ENCODE results near the gene RBM44.

Gene RBM44

DNA sequence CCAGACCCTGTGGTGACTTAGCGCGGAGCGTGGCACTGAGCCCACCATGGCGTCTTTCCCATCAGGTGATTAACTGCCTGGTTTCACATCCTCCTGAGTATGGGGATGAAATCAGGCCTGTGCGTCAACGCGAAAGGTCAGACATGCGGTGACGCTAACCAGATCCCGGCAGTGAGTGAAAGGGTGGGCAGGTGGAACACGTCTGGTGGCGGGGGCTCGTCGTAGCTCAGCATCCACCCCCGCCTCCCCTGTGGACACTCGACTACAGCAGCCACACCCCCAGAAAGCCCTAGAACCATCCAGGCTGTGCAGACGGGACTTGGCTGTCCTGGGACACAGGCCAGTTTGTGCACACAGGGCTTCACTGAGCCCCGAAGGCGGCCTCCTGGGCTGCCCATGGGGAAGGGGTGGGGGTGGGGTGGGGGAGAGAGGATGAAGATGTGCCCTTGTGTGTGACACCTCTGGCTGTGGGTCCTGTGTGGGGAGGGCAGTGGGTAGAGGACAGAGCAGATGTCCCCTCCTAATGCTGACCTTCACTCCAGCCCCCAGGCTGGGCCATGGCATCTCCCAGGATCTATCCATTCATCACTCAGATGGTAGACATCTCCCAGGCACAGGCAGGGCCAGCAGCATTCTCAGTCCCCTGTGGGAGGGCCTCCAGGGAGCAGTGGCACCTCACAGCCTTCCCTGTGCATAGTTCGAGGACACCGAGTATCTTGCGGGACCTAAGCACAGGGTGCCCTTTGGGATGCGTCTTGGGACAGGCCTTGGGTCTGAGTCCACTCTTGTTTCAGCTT is 88.3 kb downstream of the RBM44 start:
- peak; percentile 55 for DNase-seq
- peak overlapping the region; percentile 52 to 80 for H2BK12ac ChIP-seq (ENCODE audit: low read length in 2 of 2)

DNA sequence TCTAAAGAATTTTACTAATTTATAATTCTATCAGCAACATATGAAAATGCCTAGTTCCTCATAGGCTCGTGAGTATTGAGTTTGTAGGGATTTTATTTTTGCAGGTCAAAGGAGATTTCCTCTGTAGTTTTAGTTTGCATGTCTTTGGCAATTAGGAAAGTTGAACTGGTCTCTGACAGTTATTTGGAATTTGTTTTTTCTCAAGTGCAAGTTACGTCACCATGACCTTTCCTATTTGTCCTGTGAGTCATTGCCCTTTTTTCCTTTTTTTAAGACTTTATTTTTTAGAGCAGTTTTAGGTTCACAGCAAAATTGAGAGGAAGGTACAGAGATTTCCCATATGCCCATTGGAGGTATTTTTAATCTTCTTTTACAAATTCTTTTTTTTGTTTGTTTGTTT is 89.8 kb downstream of the RBM44 start:
- Histone ChIP-seq H3K14ac (ENCODE audit: low read length in 2 of 2) (no peak overlapping the region), H3K4me1 (ENCODE audit: control insufficient read depth, insufficient read depth, low read depth, low read length) (peaks cover 19% of the 10 kb centered on the region), H2BK5ac (ENCODE audit: low read depth, low read length, poor library complexity, severe bottlenecking) (no peak overlapping the region), H3K23ac (ENCODE audit: low read length in 2 of 2) (no peak overlapping the region), H3K9me3 (ENCODE audit: control insufficient read depth, low read length) (no peaks in the 10 kb centered on the region), H4K91ac (ENCODE audit: low read length) (no peak overlapping the region), H2BK15ac (ENCODE audit: low read depth, poor library complexity, severe bottlenecking) (no peak overlapping the region), H3K79me1 (replicated peaks; ENCODE audit: low read length, poor library complexity, severe bottlenecking) (no peaks in the 10 kb centered on the region), H3K36me3 (ENCODE audit: control insufficient read depth in 1 of 2, insufficient read depth in 2 of 2, low read depth in 1 of 2, low read length in 2 of 2) (peaks cover 0 to 8% of the 10 kb centered on the region in 2 experiments), H3K4me2 (ENCODE audit: low read length, poor library complexity, severe bottlenecking) (no peak overlapping the region), H3K9ac (ENCODE audit: low read length) (no peak overlapping the region), H3K18ac (ENCODE audit: low read depth in 1 of 2, low read length in 2 of 2) (no peak overlapping the region), H3K27ac (ENCODE audit: low read length, poor library complexity, severe bottlenecking) (no peak overlapping the region), H2AK5ac (ENCODE audit: low read length, severe bottlenecking) (no peak overlapping the region), H2AFZ (ENCODE audit: low read depth, low read length) (no peak overlapping the region), H3K27me3 (ENCODE audit: control insufficient read depth in 1 of 2, insufficient read depth in 1 of 2, low read length in 2 of 2) (peaks cover 0 to 11% of the 10 kb centered on the region in 2 experiments), H4K8ac (ENCODE audit: low read length) (no peak overlapping the region), H3K4ac (ENCODE audit: low read depth in 1 of 2, low read length in 2 of 2) (no peak overlapping the region), H3K4me3 (ENCODE audit: insufficient read depth in 1 of 2, low read depth in 1 of 2, low read length in 2 of 2) (no peak overlapping the region), H2BK12ac (ENCODE audit: low read length in 2 of 2) (no peak overlapping the region), H2BK120ac (ENCODE audit: low read depth, low read length) (no peak overlapping the region)
- 14% methylated on average over 1 of the region's 2 CpGs for WGBS
- peak; percentile 79 for DNase-seq

More for the DNA sequence above, 88.3 kb downstream of the RBM44 start:
- H3K9ac ChIP-seq (ENCODE audit: low read length), result no peak overlapping the region
- no peak overlapping the region for H2BK5ac ChIP-seq (ENCODE audit: low read depth, low read length, poor library complexity, severe bottlenecking)
- H4K91ac ChIP-seq (ENCODE audit: low read length), result peak overlapping the region; percentile 86
- no peak overlapping the region for H2BK15ac ChIP-seq (ENCODE audit: low read depth, poor library complexity, severe bottlenecking)
- H4K8ac ChIP-seq (ENCODE audit: low read length), result peak overlapping the region; percentile 39
- no peak overlapping the region for H3K27ac ChIP-seq (ENCODE audit: low read length, poor library complexity, severe bottlenecking)
- H3K9me3 ChIP-seq (ENCODE audit: control insufficient read depth, low read length), result no peaks in the 10 kb centered on the region
- H2AK5ac ChIP-seq (ENCODE audit: low read length, severe bottlenecking), result no peak overlapping the region
- peak overlapping the region in 1 of 2 experiments; percentile 18 for H3K18ac ChIP-seq (ENCODE audit: low read depth in 1 of 2, low read length in 2 of 2)
- no peak overlapping the region for H3K23ac ChIP-seq (ENCODE audit: low read length in 2 of 2)
- H3K27me3 ChIP-seq (ENCODE audit: control insufficient read depth in 1 of 2, insufficient read depth in 1 of 2, low read length in 2 of 2), result peaks cover 0 to 11% of the 10 kb centered on the region in 2 experiments
- H3K79me1 ChIP-seq (replicated peaks; ENCODE audit: low read length, poor library complexity, severe bottlenecking), result no peaks in the 10 kb centered on the region
- H3K14ac ChIP-seq (ENCODE audit: low read length in 2 of 2), result no peak overlapping the region
- WGBS, result 76% methylated on average over 23 of the region's 23 CpGs
- no peak overlapping the region for H3K4me2 ChIP-seq (ENCODE audit: low read length, poor library complexity, severe bottlenecking)
- H3K36me3 ChIP-seq (ENCODE audit: control insufficient read depth in 1 of 2, insufficient read depth in 2 of 2, low read depth in 1 of 2, low read length in 2 of 2), result peaks cover 0 to 8% of the 10 kb centered on the region in 2 experiments
- H2AFZ ChIP-seq (ENCODE audit: low read depth, low read length), result no peak overlapping the region
- H3K4me1 ChIP-seq (ENCODE audit: control insufficient read depth, insufficient read depth, low read depth, low read length), result peaks cover 19% of the 10 kb centered on the region
- H2BK120ac ChIP-seq (ENCODE audit: low read depth, low read length), result no peak overlapping the region
- no peak overlapping the region for H3K4me3 ChIP-seq (ENCODE audit: insufficient read depth in 1 of 2, low read depth in 1 of 2, low read length in 2 of 2)
- H3K4ac ChIP-seq (ENCODE audit: low read depth in 1 of 2, low read length in 2 of 2), result no peak overlapping the region

DNA sequence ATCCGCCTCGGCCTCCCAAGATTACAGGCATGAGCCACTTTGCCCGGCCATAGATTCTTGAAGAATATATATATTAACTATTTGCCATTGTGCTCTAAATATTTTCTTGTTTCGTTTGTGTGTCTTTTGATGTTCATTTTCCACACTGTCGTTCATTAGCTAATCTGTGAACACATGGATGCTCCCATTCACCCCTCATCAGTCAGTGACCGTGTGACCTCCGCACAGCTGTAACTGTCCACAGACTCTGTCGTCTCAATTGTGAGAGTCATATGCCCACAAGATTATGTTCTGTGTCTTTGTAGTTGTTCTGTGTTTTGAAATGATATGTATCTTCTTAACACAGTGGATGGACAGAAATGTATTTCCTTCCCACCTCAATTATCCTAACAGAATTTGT is 90.4 kb downstream of the RBM44 start:
- peaks cover 0 to 8% of the 10 kb centered on the region in 2 experiments for H3K36me3 ChIP-seq (ENCODE audit: control insufficient read depth in 1 of 2, insufficient read depth in 2 of 2, low read depth in 1 of 2, low read length in 2 of 2)
- no peak overlapping the region for H4K91ac ChIP-seq (ENCODE audit: low read length)
- peaks cover 0 to 8% of the 10 kb centered on the region in 2 experiments for H3K27me3 ChIP-seq (ENCODE audit: control insufficient read depth in 1 of 2, insufficient read depth in 1 of 2, low read length in 2 of 2)
- H2BK5ac ChIP-seq (ENCODE audit: low read depth, low read length, poor library complexity, severe bottlenecking), result no peak overlapping the region
- no peak overlapping the region for H3K18ac ChIP-seq (ENCODE audit: low read depth in 1 of 2, low read length in 2 of 2)
- no peak overlapping the region for H3K14ac ChIP-seq (ENCODE audit: low read length in 2 of 2)
- H3K27ac ChIP-seq (ENCODE audit: low read length, poor library complexity, severe bottlenecking), result no peak overlapping the region
- peaks cover 19% of the 10 kb centered on the region for H3K4me1 ChIP-seq (ENCODE audit: control insufficient read depth, insufficient read depth, low read depth, low read length)
- H2BK15ac ChIP-seq (ENCODE audit: low read depth, poor library complexity, severe bottlenecking), result no peak overlapping the region
- no peak overlapping the region for H3K23ac ChIP-seq (ENCODE audit: low read length in 2 of 2)
- H2BK12ac ChIP-seq (ENCODE audit: low read length in 2 of 2), result no peak overlapping the region
- no peaks in the 10 kb centered on the region for H3K79me1 ChIP-seq (replicated peaks; ENCODE audit: low read length, poor library complexity, severe bottlenecking)
- H4K8ac ChIP-seq (ENCODE audit: low read length), result no peak overlapping the region
- no peak for DNase-seq
- no peak overlapping the region for H2AFZ ChIP-seq (ENCODE audit: low read depth, low read length)
- H2AK5ac ChIP-seq (ENCODE audit: low read length, severe bottlenecking), result no peak overlapping the region
- H2BK120ac ChIP-seq (ENCODE audit: low read depth, low read length), result no peak overlapping the region
- no peaks in the 10 kb centered on the region for H3K9me3 ChIP-seq (ENCODE audit: control insufficient read depth, low read length)
- 86% methylated on average over 5 of the region's 8 CpGs for WGBS
- H3K4me3 ChIP-seq (ENCODE audit: insufficient read depth in 1 of 2, low read depth in 1 of 2, low read length in 2 of 2), result no peak overlapping the region
- H3K4ac ChIP-seq (ENCODE audit: low read depth in 1 of 2, low read length in 2 of 2), result no peak overlapping the region
- no peak overlapping the region for H3K4me2 ChIP-seq (ENCODE audit: low read length, poor library complexity, severe bottlenecking)
- no peak overlapping the region for H3K9ac ChIP-seq (ENCODE audit: low read length)

DNA sequence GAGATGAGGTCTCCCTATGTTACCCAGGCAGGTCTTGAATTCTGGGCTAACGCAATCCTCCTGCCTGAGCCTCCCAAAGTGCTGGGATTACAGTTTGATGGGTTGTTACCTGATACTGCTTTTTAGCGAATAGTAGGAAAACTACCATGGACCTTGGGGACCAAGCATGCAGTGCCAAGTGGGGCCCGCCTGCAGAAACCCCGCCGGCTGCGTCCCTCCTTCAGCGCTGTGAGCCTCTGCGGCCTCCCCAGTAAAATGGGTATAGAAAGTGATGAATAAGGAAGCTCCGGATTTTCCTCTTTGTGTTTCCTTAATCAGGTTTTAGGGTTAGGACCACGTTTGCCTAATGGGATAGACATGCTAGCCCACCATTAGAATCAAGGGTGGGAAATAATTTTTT is 91.2 kb downstream of the RBM44 start:
- H2BK120ac ChIP-seq (ENCODE audit: low read depth, low read length), result no peak overlapping the region
- no peak overlapping the region for H2AFZ ChIP-seq (ENCODE audit: low read depth, low read length)
- WGBS, result 98% methylated on average over 10 of the region's 10 CpGs
- peaks cover 22% of the 10 kb centered on the region for H3K4me1 ChIP-seq (ENCODE audit: control insufficient read depth, insufficient read depth, low read depth, low read length)
- H2BK15ac ChIP-seq (ENCODE audit: low read depth, poor library complexity, severe bottlenecking), result no peak overlapping the region
- no peaks in the 10 kb centered on the region for H3K79me1 ChIP-seq (replicated peaks; ENCODE audit: low read length, poor library complexity, severe bottlenecking)
- H3K4ac ChIP-seq (ENCODE audit: low read depth in 1 of 2, low read length in 2 of 2), result no peak overlapping the region
- no peak overlapping the region for H3K23ac ChIP-seq (ENCODE audit: low read length in 2 of 2)
- H3K27me3 ChIP-seq (ENCODE audit: control insufficient read depth in 1 of 2, insufficient read depth in 1 of 2, low read length in 2 of 2), result peaks cover 0 to 3% of the 10 kb centered on the region in 2 experiments
- DNase-seq, result no peak
- H4K91ac ChIP-seq (ENCODE audit: low read length), result no peak overlapping the region
- H2BK12ac ChIP-seq (ENCODE audit: low read length in 2 of 2), result no peak overlapping the region
- no peak overlapping the region for H2AK5ac ChIP-seq (ENCODE audit: low read length, severe bottlenecking)
- H3K9me3 ChIP-seq (ENCODE audit: control insufficient read depth, low read length), result no peaks in the 10 kb centered on the region
- peaks cover 0 to 4% of the 10 kb centered on the region in 2 experiments for H3K36me3 ChIP-seq (ENCODE audit: control insufficient read depth in 1 of 2, insufficient read depth in 2 of 2, low read depth in 1 of 2, low read length in 2 of 2)
- no peak overlapping the region for H2BK5ac ChIP-seq (ENCODE audit: low read depth, low read length, poor library complexity, severe bottlenecking)
- no peak overlapping the region for H3K4me3 ChIP-seq (ENCODE audit: insufficient read depth in 1 of 2, low read depth in 1 of 2, low read length in 2 of 2)
- no peak overlapping the region for H3K27ac ChIP-seq (ENCODE audit: low read length, poor library complexity, severe bottlenecking)
- H3K18ac ChIP-seq (ENCODE audit: low read depth in 1 of 2, low read length in 2 of 2), result no peak overlapping the region
- no peak overlapping the region for H3K4me2 ChIP-seq (ENCODE audit: low read length, poor library complexity, severe bottlenecking)
- H4K8ac ChIP-seq (ENCODE audit: low read length), result no peak overlapping the region
- no peak overlapping the region for H3K9ac ChIP-seq (ENCODE audit: low read length)
- H3K14ac ChIP-seq (ENCODE audit: low read length in 2 of 2), result no peak overlapping the region
